ENCODE data around the gene BLVRB.

- TF ChIP-seq EZH2 (IDR thresholded peaks at IDR 0.05; ENCODE audit: insufficient read depth, poor library complexity, severe bottlenecking) (no peak), EZH2phosphoT487 (IDR thresholded peaks at IDR 0.05; ENCODE audit: insufficient read depth, low read depth) (no peak)
Measured at GRCh38 chr19:40444825-40445312, 20.7 kb downstream of the BLVRB start.

All from GM23248 (cell line).